HepG2 (cell line): Measurements from ENCODE around the gene TLE1. TPM values are rescaled to one million over a fixed set of nuclear protein-coding genes. Genes with fewer than 3 reads are reported as not detected.

Experiments
- BHLHE40 ChIP-seq: IDR thresholded peaks from 2 replicates; pipeline ENCODE4 v1.6.1; 2011; ENCODE audit warnings: low read length, improper control_type of control experiment
- BRCA1 ChIP-seq: sonication (generic); formaldehyde crosslinking; IDR thresholded peaks from 2 replicates; pipeline ENCODE4 v1.4.0; 2020; ENCODE audit warnings: missing genetic modification reagents
- CHCHD3 ChIP-seq: sonication (generic); formaldehyde crosslinking; IDR thresholded peaks from 2 replicates; pipeline ENCODE4 v1.8.0; 2022; ENCODE audit warnings: mild to moderate bottlenecking, missing genetic modification reagents, moderate library complexity
- ERF ChIP-seq: IDR thresholded peaks from 2 replicates; pipeline ENCODE4 v1.6.1; 2018; ENCODE audit warnings: missing biosample characterization, missing genetic modification reagents
- GATA4 ChIP-seq: sonication (generic); IDR thresholded peaks from 2 replicates; pipeline ENCODE4 v1.6.1; 2016; ENCODE audit warnings: antibody characterized with exemption, low read depth, borderline replicate concordance
- KLF12 ChIP-seq: sonication (generic); formaldehyde crosslinking; IDR thresholded peaks from 2 replicates; pipeline ENCODE4 v1.4.0; 2020; ENCODE audit warnings: missing genetic modification reagents, borderline replicate concordance
- MIXL1 ChIP-seq: IDR thresholded peaks from 2 replicates; pipeline ENCODE4 v1.6.1; 2016
- MYC ChIP-seq: sonication (generic); formaldehyde crosslinking; IDR thresholded peaks from 2 replicates; pipeline ENCODE4 v1.9.0; 2021; ENCODE audit warnings: missing genetic modification reagents, borderline replicate concordance
- PHF21A ChIP-seq: sonication (generic); formaldehyde crosslinking; IDR thresholded peaks from 2 replicates; pipeline ENCODE4 v1.5.0; 2020; ENCODE audit warnings: mild to moderate bottlenecking, missing genetic modification reagents
- RBAK ChIP-seq: sonication (generic); formaldehyde crosslinking; IDR thresholded peaks from 2 replicates; pipeline ENCODE4 v1.5.1; 2020; ENCODE audit warnings: mild to moderate bottlenecking, missing genetic modification reagents
- SOX5 ChIP-seq: IDR thresholded peaks from 2 replicates; pipeline ENCODE4 v1.6.1; 2016; ENCODE audit warnings: borderline replicate concordance
- TBP ChIP-seq: sonication (generic); formaldehyde crosslinking; IDR thresholded peaks from 2 replicates; pipeline ENCODE4 v1.5.0; 2020; ENCODE audit warnings: missing genetic modification reagents
- YEATS2 ChIP-seq: sonication (generic); formaldehyde crosslinking; IDR thresholded peaks from 2 replicates; pipeline ENCODE4 v1.4.0; 2020; ENCODE audit warnings: missing genetic modification reagents, borderline replicate concordance
- ZNF33A ChIP-seq: sonication (generic); formaldehyde crosslinking; IDR thresholded peaks from 2 replicates; pipeline ENCODE4 v1.5.1; 2020; ENCODE audit warnings: missing genetic modification reagents, mild to moderate bottlenecking, moderate library complexity, borderline replicate concordance
- ZNF430 ChIP-seq: sonication (generic); formaldehyde crosslinking; IDR thresholded peaks from 2 replicates; pipeline ENCODE4 v1.9.0; 2021; ENCODE audit warnings: mild to moderate bottlenecking, missing genetic modification reagents
- ZNF629 ChIP-seq: sonication (generic); formaldehyde crosslinking; conservative IDR thresholded peaks from 2 replicates; pipeline ENCODE4 v1.5.0; 2020; ENCODE audit warnings: missing genetic modification reagents
- ZNF746 ChIP-seq: sonication (generic); formaldehyde crosslinking; IDR thresholded peaks from 2 replicates; pipeline ENCODE4 v1.8.0; 2022; ENCODE audit warnings: mild to moderate bottlenecking, missing genetic modification reagents
- ZNF761 ChIP-seq: sonication (generic); formaldehyde crosslinking; conservative IDR thresholded peaks from 2 replicates; pipeline ENCODE4 v1.4.0; 2020; ENCODE audit warnings: mild to moderate bottlenecking, missing genetic modification reagents
- polyA plus RNA-seq, 8 experiments: library from polyadenylated mRNA; depleted of rRNA in 3 of 8; stranded (reverse) in 7 of 8; unstranded in 1 of 8; fragments of >200 nt; fragmentation: Illumina TruSeq in 4 of 8; extraction: Trizol in 4 of 8; gene quantifications; 2 replicates each; pipeline versions ENCODE4 v1.2.1 to v1.2.3, GENCODE V29; 2011 to 2016; ENCODE audit warnings: low read depth in 4 of 8, missing spikeins in 1 of 8, mixed read lengths in 1 of 8; ENCODE audit not compliant: insufficient read depth in 1 of 8
- total RNA-seq, 5 experiments: library from RNA; depleted of rRNA; stranded (reverse); fragments of >200 nt; fragmentation: Illumina TruSeq; extraction: Trizol; gene quantifications; 2 replicates each; pipeline ENCODE4 v1.2.3, GENCODE V29; 2016; ENCODE audit warnings: low read depth in 1 of 5
- TF ChIP-seq, protein P1 (sequence below): sonication (generic); formaldehyde crosslinking; IDR thresholded peaks from 2 replicates; pipeline ENCODE4 v1.5.1; 2020; ENCODE audit warnings: missing genetic modification reagents, mild to moderate bottlenecking, borderline replicate concordance
- TF ChIP-seq, protein P2 (sequence below): sonication (generic); formaldehyde crosslinking; IDR thresholded peaks from 2 replicates; pipeline ENCODE4 v1.4.0; 2020; ENCODE audit warnings: missing genetic modification reagents
- TF ChIP-seq, protein P3 (sequence below), 2 experiments: sonication (generic) in 1 of 2; formaldehyde crosslinking in 1 of 2; IDR thresholded peaks; 2 replicates each; pipeline versions ENCODE4 v1.4.0 to v1.6.1; 2016 to 2020; ENCODE audit warnings: borderline replicate concordance in 1 of 2, low read depth in 1 of 2, mild to moderate bottlenecking in 1 of 2, missing genetic modification reagents in 1 of 2
- TF ChIP-seq, protein P4 (sequence below): sonication (generic); formaldehyde crosslinking; conservative IDR thresholded peaks from 2 replicates; pipeline ENCODE4 v1.8.0; 2022; ENCODE audit warnings: low read depth, missing genetic modification reagents

TLE1 gene
- total and polyA plus RNA-seq, 2 of the 13 experiments (the other 11 are each of a cell fraction or from before 2014, with no cell fraction given) = 35.9 to 109 TPM

DNA sequence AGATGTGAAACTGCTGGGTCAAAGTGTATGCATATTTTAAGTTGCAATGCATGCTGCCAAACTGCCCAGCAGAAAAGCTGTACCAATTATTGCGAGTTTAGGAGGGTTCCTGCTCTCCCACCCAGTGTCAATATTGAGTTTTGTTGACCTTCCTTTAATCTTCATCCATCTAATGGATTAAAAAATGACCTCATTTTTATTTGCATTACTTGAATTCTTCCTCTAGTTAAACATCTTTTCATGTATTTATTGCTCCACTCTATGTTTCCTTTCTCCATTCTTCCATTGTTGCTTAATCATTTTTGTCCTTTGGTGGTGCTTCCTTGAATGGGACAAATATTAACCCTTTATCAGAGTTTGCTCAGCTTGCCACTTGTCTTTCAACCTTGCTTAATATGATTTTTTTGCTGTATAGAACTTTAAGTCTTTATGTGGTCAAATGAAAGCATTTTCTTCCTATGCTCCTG lies 32.4 kb downstream of the TLE1 start (continued):
- TF ChIP-seq, protein P1, sequence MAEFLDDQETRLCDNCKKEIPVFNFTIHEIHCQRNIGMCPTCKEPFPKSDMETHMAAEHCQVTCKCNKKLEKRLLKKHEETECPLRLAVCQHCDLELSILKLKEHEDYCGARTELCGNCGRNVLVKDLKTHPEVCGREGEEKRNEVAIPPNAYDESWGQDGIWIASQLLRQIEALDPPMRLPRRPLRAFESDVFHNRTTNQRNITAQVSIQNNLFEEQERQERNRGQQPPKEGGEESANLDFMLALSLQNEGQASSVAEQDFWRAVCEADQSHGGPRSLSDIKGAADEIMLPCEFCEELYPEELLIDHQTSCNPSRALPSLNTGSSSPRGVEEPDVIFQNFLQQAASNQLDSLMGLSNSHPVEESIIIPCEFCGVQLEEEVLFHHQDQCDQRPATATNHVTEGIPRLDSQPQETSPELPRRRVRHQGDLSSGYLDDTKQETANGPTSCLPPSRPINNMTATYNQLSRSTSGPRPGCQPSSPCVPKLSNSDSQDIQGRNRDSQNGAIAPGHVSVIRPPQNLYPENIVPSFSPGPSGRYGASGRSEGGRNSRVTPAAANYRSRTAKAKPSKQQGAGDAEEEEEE (CRISPR knock-in tag) = no peak
- TF ChIP-seq MIXL1 = peak; percentile 74; the same call in 1 of the 2 replicates
- no peak for TF ChIP-seq GATA4
- TF ChIP-seq KLF12 = no peak
- TF ChIP-seq TBP = no peak
- TF ChIP-seq PHF21A (CRISPR knock-in tag) = peak; percentile 54; the same call in 1 of the 2 replicates
- no peak for TF ChIP-seq ZNF629 (CRISPR knock-in tag)
- no peak for TF ChIP-seq ZNF761
- TF ChIP-seq RBAK (CRISPR knock-in tag) = no peak
- no peak for TF ChIP-seq MYC (CRISPR knock-in tag)
- TF ChIP-seq BHLHE40 = no peak
- no peak for TF ChIP-seq BRCA1 (CRISPR knock-in tag)
- TF ChIP-seq ERF (CRISPR knock-in tag) = 0 out of 2 replicates have a peak, but pooled peaks have one; percentile 19
- TF ChIP-seq ZNF430 (CRISPR knock-in tag) = 0 out of 2 replicates have a peak, but pooled peaks have one; percentile 14
- TF ChIP-seq CHCHD3 (CRISPR knock-in tag) = no peak
- peak; percentile 27; the same call in 1 of the 2 replicates for TF ChIP-seq YEATS2
- TF ChIP-seq, protein P2, sequence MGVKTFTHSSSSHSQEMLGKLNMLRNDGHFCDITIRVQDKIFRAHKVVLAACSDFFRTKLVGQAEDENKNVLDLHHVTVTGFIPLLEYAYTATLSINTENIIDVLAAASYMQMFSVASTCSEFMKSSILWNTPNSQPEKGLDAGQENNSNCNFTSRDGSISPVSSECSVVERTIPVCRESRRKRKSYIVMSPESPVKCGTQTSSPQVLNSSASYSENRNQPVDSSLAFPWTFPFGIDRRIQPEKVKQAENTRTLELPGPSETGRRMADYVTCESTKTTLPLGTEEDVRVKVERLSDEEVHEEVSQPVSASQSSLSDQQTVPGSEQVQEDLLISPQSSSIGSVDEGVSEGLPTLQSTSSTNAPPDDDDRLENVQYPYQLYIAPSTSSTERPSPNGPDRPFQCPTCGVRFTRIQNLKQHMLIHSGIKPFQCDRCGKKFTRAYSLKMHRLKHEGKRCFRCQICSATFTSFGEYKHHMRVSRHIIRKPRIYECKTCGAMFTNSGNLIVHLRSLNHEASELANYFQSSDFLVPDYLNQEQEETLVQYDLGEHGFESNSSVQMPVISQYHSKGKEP (CRISPR knock-in tag) = no peak
- TF ChIP-seq, protein P3, sequence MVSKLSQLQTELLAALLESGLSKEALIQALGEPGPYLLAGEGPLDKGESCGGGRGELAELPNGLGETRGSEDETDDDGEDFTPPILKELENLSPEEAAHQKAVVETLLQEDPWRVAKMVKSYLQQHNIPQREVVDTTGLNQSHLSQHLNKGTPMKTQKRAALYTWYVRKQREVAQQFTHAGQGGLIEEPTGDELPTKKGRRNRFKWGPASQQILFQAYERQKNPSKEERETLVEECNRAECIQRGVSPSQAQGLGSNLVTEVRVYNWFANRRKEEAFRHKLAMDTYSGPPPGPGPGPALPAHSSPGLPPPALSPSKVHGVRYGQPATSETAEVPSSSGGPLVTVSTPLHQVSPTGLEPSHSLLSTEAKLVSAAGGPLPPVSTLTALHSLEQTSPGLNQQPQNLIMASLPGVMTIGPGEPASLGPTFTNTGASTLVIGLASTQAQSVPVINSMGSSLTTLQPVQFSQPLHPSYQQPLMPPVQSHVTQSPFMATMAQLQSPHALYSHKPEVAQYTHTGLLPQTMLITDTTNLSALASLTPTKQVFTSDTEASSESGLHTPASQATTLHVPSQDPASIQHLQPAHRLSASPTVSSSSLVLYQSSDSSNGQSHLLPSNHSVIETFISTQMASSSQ (IDR thresholded peaks at IDR 0.05; ENCODE audit: low read depth) = no peak
- TF ChIP-seq, protein P3 (CRISPR knock-in tag; IDR thresholded peaks at IDR 0.05; ENCODE audit: borderline replicate concordance) = peak; percentile 83; the same call in 1 of the 2 replicates
- no peak for TF ChIP-seq ZNF746 (CRISPR knock-in tag)
- TF ChIP-seq, protein P4, sequence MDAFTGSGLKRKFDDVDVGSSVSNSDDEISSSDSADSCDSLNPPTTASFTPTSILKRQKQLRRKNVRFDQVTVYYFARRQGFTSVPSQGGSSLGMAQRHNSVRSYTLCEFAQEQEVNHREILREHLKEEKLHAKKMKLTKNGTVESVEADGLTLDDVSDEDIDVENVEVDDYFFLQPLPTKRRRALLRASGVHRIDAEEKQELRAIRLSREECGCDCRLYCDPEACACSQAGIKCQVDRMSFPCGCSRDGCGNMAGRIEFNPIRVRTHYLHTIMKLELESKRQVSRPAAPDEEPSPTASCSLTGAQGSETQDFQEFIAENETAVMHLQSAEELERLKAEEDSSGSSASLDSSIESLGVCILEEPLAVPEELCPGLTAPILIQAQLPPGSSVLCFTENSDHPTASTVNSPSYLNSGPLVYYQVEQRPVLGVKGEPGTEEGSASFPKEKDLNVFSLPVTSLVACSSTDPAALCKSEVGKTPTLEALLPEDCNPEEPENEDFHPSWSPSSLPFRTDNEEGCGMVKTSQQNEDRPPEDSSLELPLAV (CRISPR knock-in tag) = no peak
- TF ChIP-seq SOX5 (CRISPR knock-in tag) = peak; percentile 96
- no peak for TF ChIP-seq ZNF33A (CRISPR knock-in tag)
